ENCODE measurements around the gene RNF152. TPM values are rescaled to one million over a fixed set of nuclear protein-coding genes. Genes with fewer than 3 reads are reported as not detected.
A peak's percentile ranks its signal among the peaks of the same experiment; 100 is the strongest.
"Not testable (repeated sequence)": the region's sequence is repeated elsewhere in the genome, so short reads cannot be mapped to it uniquely, and the experiment has no call there.

Gene RNF152
- total and polyA plus RNA-seq, 4 donors: 21.2 to 58.2 (median 31.3) TPM

GRCh38 chr18:61776201-61776600, 116.6 kb downstream of the RNF152 start:
- not testable (repeated sequence) for DNase-seq (ENCODE audit: low read depth in 4 of 6, low spot score in 6 of 6); H3K27ac ChIP-seq (ENCODE audit: low read depth, low read length); H3K36me3 ChIP-seq (ENCODE audit: control insufficient read depth, insufficient read depth, low read length); H3K27me3 ChIP-seq (ENCODE audit: control insufficient read depth, insufficient read depth, low read length); H3K9me3 ChIP-seq (ENCODE audit: control insufficient read depth, insufficient read depth, low read length); H3K4me1 ChIP-seq (ENCODE audit: control insufficient read depth, insufficient read depth, low read length); H3K4me3 ChIP-seq (ENCODE audit: low read depth, low read length)

- DNase-seq (ENCODE audit: low read depth in 4 of 6, low spot score in 6 of 6): no peak
- peaks cover 3% of the 10 kb centered on the region for H3K9me3 ChIP-seq (ENCODE audit: control insufficient read depth, insufficient read depth, low read length)
These were observed 118.0 kb downstream of the RNF152 start for GRCh38 chr18:61774846-61775245.

GRCh38 chr18:61772293-61772848, 120.4 kb downstream of the RNF152 start:
- H3K27ac ChIP-seq (ENCODE audit: low read depth, low read length): no peak overlapping the region
- no peaks in the 10 kb centered on the region for H3K27me3 ChIP-seq (ENCODE audit: control insufficient read depth, insufficient read depth, low read length)
- no peak for DNase-seq (ENCODE audit: low read depth in 4 of 6, low spot score in 6 of 6)
- 83% methylated on average over 2 of the region's 2 CpGs for WGBS (ENCODE audit: insufficient coverage)
- H3K4me3 ChIP-seq (ENCODE audit: low read depth, low read length): no peak overlapping the region
- H3K36me3 ChIP-seq (ENCODE audit: control insufficient read depth, insufficient read depth, low read length): no peaks in the 10 kb centered on the region
- H3K4me1 ChIP-seq (ENCODE audit: control insufficient read depth, insufficient read depth, low read length): no peaks in the 10 kb centered on the region
- H3K9me3 ChIP-seq (ENCODE audit: control insufficient read depth, insufficient read depth, low read length): peaks cover 3% of the 10 kb centered on the region

More at GRCh38 chr18:61774846-61775245, 118.0 kb downstream of the RNF152 start:
- no peak overlapping the region for H3K27ac ChIP-seq (ENCODE audit: low read depth, low read length)
- H3K4me3 ChIP-seq (ENCODE audit: low read depth, low read length): no peak overlapping the region
- no peaks in the 10 kb centered on the region for H3K27me3 ChIP-seq (ENCODE audit: control insufficient read depth, insufficient read depth, low read length)
- H3K36me3 ChIP-seq (ENCODE audit: control insufficient read depth, insufficient read depth, low read length): no peaks in the 10 kb centered on the region
- H3K4me1 ChIP-seq (ENCODE audit: control insufficient read depth, insufficient read depth, low read length): no peaks in the 10 kb centered on the region

- no peaks in the 10 kb centered on the region for H3K27me3 ChIP-seq (ENCODE audit: control insufficient read depth, insufficient read depth, low read length)
- peaks cover 3% of the 10 kb centered on the region for H3K9me3 ChIP-seq (ENCODE audit: control insufficient read depth, insufficient read depth, low read length)
- 80% methylated on average over 1 of the region's 2 CpGs for WGBS (ENCODE audit: insufficient coverage)
- no peaks in the 10 kb centered on the region for H3K4me1 ChIP-seq (ENCODE audit: control insufficient read depth, insufficient read depth, low read length)
- H3K27ac ChIP-seq (ENCODE audit: low read depth, low read length): no peak overlapping the region
- H3K36me3 ChIP-seq (ENCODE audit: control insufficient read depth, insufficient read depth, low read length): no peaks in the 10 kb centered on the region
- no peak overlapping the region for H3K4me3 ChIP-seq (ENCODE audit: low read depth, low read length)
- DNase-seq (ENCODE audit: low read depth in 4 of 6, low spot score in 6 of 6): no peak
These were observed 120.9 kb downstream of the RNF152 start for GRCh38 chr18:61771861-61772260.

- WGBS (ENCODE audit: insufficient coverage): 100% methylated on average over 2 of the region's 3 CpGs
- no peaks in the 10 kb centered on the region for H3K4me1 ChIP-seq (ENCODE audit: control insufficient read depth, insufficient read depth, low read length)
- no peaks in the 10 kb centered on the region for H3K27me3 ChIP-seq (ENCODE audit: control insufficient read depth, insufficient read depth, low read length)
- no peak overlapping the region for H3K4me3 ChIP-seq (ENCODE audit: low read depth, low read length)
- H3K9me3 ChIP-seq (ENCODE audit: control insufficient read depth, insufficient read depth, low read length): no peaks in the 10 kb centered on the region
- H3K36me3 ChIP-seq (ENCODE audit: control insufficient read depth, insufficient read depth, low read length): no peaks in the 10 kb centered on the region
- no peak for DNase-seq (ENCODE audit: low read depth in 4 of 6, low spot score in 6 of 6)
- no peak overlapping the region for H3K27ac ChIP-seq (ENCODE audit: low read depth, low read length)
These were observed 122.5 kb downstream of the RNF152 start for GRCh38 chr18:61770279-61770678.

GRCh38 chr18:61766266-61766884, 126.4 kb downstream of the RNF152 start:
- Histone ChIP-seq H3K4me3 (ENCODE audit: low read depth, low read length) (no peak overlapping the region), H3K9me3 (ENCODE audit: control insufficient read depth, insufficient read depth, low read length) (no peaks in the 10 kb centered on the region), H3K27me3 (ENCODE audit: control insufficient read depth, insufficient read depth, low read length) (no peaks in the 10 kb centered on the region), H3K27ac (ENCODE audit: low read depth, low read length) (no peak overlapping the region), H3K36me3 (ENCODE audit: control insufficient read depth, insufficient read depth, low read length) (no peaks in the 10 kb centered on the region), H3K4me1 (ENCODE audit: control insufficient read depth, insufficient read depth, low read length) (no peaks in the 10 kb centered on the region)
- WGBS (ENCODE audit: insufficient coverage): no CpG with 5 or more reads among the region's 2 CpGs
- DNase-seq (ENCODE audit: low read depth in 4 of 6, low spot score in 6 of 6): no peak

- WGBS (ENCODE audit: insufficient coverage): 50% methylated on average over 3 of the region's 6 CpGs
- Histone ChIP-seq H3K27ac (ENCODE audit: low read depth, low read length) (no peak overlapping the region), H3K4me1 (ENCODE audit: control insufficient read depth, insufficient read depth, low read length) (no peaks in the 10 kb centered on the region), H3K4me3 (ENCODE audit: low read depth, low read length) (no peak overlapping the region), H3K36me3 (ENCODE audit: control insufficient read depth, insufficient read depth, low read length) (no peaks in the 10 kb centered on the region), H3K9me3 (ENCODE audit: control insufficient read depth, insufficient read depth, low read length) (no peaks in the 10 kb centered on the region), H3K27me3 (ENCODE audit: control insufficient read depth, insufficient read depth, low read length) (no peaks in the 10 kb centered on the region)
- peak in 1 of 6 donors; percentile 68 for DNase-seq (ENCODE audit: low read depth in 4 of 6, low spot score in 6 of 6)
These were observed 127.7 kb downstream of the RNF152 start for GRCh38 chr18:61765097-61765496.

GRCh38 chr18:61764381-61764780, 128.4 kb downstream of the RNF152 start:
- H3K9me3 ChIP-seq (ENCODE audit: control insufficient read depth, insufficient read depth, low read length): no peaks in the 10 kb centered on the region
- no peak for DNase-seq (ENCODE audit: low read depth in 4 of 6, low spot score in 6 of 6)
- no peak overlapping the region for H3K27ac ChIP-seq (ENCODE audit: low read depth, low read length)
- no peaks in the 10 kb centered on the region for H3K4me1 ChIP-seq (ENCODE audit: control insufficient read depth, insufficient read depth, low read length)
- no CpG with 5 or more reads among the region's 2 CpGs for WGBS (ENCODE audit: insufficient coverage)
- H3K36me3 ChIP-seq (ENCODE audit: control insufficient read depth, insufficient read depth, low read length): no peaks in the 10 kb centered on the region
- no peaks in the 10 kb centered on the region for H3K27me3 ChIP-seq (ENCODE audit: control insufficient read depth, insufficient read depth, low read length)
- H3K4me3 ChIP-seq (ENCODE audit: low read depth, low read length): no peak overlapping the region

- Histone ChIP-seq H3K9me3 (ENCODE audit: control insufficient read depth, insufficient read depth, low read length) (no peaks in the 10 kb centered on the region), H3K36me3 (ENCODE audit: control insufficient read depth, insufficient read depth, low read length) (no peaks in the 10 kb centered on the region), H3K4me1 (ENCODE audit: control insufficient read depth, insufficient read depth, low read length) (no peaks in the 10 kb centered on the region), H3K27ac (ENCODE audit: low read depth, low read length) (no peak overlapping the region), H3K27me3 (ENCODE audit: control insufficient read depth, insufficient read depth, low read length) (no peaks in the 10 kb centered on the region), H3K4me3 (ENCODE audit: low read depth, low read length) (no peak overlapping the region)
- no peak for DNase-seq (ENCODE audit: low read depth in 4 of 6, low spot score in 6 of 6)
These were observed 130.9 kb downstream of the RNF152 start for GRCh38 chr18:61761875-61762274.

Data from spinal cord (tissue), 10 donors.